GM18867 (cell line): ENCODE data around the gene RNASET2.
"Not testable (repeated sequence)": the region's sequence is repeated elsewhere in the genome, so short reads cannot be mapped to it uniquely, and the experiment has no call there.

Source experiments
- ATAC-seq: cut with Tn5 transposase; IDR thresholded peaks from one replicate; pipeline ENCODE4 v1.9.1; 2021; ENCODE audit warnings: mild to moderate bottlenecking, moderate library complexity; ENCODE audit not compliant: unreplicated experiment

Gene RNASET2

DNA sequence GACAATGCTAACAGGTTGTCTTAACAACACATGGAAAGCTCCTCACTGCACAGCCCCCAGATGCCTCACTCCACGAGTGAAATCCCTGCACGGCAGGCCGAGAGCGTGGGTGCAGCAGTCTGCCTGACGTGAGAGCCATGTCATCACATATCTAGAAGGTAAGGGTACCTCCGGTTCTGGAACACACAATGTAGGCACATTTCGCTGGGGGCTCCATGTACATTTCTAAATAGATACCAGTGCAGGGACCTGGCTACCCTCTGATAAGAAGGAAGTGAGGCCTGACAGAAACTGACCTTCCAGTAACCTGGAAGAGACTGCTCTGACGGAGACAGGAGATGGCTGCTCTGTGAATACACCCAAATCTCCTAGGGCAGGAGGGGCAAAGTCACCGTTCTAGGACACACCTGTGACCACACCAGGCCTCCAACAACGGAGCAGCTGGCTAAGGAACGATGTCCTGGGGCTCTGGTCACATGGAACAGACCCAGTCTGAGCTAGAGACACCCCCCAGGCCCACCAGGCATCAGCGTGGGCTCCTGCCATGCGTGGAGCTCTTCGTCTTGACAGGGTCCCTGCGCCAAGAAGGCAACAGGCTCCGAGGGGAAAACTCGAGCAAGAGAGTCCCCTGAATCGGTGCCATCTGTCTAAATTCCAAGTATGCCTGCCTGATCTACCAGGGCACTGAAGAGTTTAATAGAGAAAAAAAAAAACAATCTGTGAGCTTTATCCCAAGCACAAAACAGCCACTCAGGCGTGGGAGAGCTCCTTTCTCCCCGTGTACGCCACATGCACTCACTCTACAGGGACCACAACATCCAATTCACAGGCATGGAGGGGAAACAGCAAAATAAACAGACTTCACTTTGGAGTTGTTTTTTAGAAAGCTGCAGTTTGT, 27.5 kb downstream of the RNASET2 start:
- no peak for ATAC-seq

DNA sequence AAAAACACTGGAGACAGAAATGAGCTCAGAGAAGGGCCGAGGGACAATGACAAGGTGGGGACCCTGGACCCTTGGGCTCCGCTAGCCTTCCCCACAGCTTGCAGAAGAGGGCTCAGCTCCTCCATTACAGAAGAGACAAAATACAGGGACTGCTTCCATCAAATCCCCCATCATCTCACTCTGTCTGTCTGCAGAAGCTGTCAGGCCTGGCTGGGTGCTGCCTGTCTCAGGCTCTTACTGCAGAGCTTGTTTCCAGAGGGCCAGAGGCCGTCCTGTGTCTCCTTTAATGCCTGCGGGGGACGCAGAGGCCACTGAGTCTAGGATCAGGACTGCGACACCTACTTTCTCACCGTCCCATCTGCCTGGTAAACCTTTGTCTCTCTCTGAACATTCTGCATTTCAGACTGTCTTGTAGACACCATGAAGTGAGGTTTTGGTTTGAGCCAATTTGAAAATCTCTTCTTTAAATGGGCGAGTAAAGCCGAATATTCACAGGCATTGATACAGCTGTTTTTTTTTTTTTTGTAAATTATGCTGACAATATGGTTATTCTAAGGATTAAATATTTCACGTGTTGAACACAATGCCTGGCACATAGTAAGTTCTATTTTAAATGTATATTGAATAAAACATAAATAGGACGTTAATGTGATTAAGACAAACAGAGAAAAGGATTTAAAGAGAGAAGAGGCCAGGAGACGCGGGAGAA, 28.3 kb downstream of the RNASET2 start:
- no peak for ATAC-seq

DNA sequence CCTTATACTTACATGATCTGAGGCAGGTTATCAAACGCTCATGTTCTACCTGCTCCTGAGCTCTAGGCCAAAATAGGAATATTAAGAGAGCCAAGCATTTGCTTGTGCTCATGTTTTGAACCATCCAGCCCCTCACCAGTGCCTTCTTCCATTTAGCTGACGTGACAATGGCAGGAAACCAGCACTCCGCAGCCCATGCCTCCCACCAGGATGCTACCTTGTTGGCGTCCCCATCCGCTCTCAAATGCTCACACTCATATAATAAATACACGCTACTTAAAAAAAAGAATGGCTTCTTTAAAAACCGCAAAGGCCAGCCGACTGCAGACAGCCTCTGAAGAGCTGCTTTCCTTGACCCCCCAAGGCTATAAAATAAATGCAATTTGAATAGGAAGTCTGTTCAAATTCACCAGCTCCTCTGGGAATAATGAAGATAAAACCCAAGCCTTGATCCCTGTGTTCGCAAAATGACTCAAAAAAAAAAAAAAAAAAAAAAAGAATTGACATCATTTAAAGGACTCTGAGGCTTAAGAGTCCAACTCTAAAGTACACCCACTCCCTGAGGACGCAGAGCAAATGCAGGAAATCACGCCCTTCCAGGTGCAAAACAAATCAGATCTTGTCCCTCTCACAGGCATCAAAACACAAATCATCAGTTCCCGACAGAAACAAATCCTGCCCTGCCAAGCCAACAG, 29.0 kb downstream of the RNASET2 start:
- ATAC-seq = no peak

DNA sequence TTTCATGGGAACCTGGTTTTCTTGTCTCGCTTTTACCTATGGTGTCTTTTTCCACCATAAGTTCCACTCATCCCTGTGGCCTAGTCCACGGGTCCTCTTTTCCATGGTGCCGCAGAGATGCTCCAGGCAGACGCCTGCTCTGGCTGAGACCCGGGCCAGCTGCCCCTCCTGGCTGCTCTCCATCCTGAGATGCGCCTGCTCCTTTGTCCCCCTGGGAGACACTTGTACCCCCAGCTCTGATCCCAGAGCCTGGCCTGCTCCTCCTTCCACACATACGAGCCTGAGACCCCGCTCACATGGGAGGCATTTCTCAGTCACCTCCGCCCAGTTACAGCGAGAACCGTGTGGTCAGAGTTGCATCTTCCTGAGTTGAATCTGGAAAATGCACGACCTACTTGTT, 29.6 kb downstream of the RNASET2 start:
- no peak for ATAC-seq

DNA sequence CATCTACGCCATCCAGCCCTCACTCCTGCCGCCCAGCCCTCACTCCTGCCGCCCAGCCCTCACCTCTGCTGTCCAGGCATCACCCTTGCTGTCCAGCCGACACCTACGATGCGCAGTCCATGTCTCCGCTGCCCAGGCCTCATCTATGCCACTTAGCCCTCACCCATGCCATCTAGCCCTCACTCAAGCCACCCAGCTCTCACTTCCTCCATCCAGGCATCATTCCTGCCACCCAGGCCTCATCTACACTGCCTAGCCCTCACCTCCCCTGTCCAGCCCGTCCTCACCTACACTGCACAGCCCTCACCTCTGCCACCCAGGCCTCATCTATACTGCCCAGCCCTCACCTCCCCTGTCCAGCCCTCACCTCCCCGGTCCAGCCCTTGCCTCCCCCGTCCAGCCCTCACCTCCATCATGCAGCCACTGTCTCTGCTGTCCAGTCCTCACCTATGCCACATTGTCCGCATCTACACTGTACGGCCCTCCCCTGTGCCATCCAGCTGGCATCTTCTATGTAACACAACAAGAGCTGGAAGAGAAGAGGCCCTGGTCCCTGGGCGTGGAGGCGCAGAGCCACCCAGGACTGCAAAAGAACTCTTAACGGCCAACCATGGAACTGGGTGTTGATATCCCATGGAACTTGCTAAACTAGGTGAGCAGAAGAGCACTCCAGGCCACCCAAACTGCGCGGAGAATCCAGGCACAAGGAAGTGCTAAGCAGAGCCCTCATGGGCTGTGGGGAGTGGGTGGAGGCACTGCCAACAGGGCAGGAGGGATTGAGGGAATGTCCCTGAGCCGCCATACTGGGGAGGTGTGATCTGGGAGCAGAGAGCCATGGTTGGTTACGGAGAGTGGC, 31.0 kb downstream of the RNASET2 start:
- no peak for ATAC-seq

DNA sequence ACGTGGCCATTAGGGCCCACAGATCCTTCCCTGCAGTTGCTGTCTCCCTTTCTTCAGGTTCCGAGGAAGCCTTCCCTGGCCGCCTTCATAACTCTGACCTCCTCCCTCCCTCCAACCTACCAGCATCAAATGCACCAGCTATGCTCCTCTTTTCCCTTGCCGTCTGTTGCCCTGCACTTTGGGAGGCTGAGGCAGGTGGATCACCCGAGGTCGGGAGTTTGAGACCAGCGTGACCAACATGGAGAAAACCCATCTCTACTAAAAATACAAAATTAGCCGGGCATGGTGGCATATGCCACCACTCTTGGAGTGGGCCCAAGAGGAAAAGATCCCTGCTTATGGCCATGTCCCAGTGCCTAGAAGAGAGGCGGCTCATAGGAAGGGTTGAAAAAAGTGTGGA, 31.8 kb downstream of the RNASET2 start:
- no peak for ATAC-seq

DNA sequence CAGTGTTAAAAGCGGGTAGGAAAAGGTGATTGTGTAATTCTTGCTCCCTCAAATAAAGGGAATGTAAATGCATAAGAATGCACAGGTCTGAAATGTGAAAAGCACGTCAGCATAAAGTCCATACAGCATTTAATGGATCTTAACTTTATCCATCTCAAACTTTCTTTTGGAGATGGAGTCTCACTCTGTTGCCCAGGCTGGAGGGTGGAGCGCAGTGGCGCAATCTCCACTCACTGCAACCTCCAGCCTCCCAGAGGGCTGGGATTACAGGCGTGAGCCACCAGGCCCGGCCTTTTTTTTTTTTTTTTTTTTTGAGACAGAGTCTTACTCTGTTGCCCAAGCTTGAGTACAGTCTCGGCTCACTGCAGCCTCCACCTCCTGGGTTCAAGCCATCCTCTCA, 33.4 kb downstream of the RNASET2 start:
- ATAC-seq = no peak

DNA sequence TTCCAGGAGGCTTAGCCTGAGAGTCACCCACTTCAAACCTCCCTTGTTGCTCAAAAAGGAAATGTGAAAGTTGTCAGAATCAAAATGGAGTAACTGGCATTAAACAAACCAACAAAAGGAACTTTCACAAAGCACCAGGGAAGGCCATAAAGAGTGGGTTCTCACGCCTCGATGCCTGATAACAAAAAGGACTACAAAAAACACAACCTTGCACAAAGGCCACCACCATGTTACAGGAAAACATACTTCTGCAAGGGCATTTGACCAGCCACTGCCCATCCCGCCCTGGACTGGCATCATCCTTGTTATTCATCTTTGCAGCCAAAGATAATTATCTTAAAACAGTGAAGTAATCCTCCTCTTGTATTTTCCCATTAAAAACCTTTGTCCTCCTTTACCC, 34.8 kb downstream of the RNASET2 start:
- ATAC-seq = no peak

DNA sequence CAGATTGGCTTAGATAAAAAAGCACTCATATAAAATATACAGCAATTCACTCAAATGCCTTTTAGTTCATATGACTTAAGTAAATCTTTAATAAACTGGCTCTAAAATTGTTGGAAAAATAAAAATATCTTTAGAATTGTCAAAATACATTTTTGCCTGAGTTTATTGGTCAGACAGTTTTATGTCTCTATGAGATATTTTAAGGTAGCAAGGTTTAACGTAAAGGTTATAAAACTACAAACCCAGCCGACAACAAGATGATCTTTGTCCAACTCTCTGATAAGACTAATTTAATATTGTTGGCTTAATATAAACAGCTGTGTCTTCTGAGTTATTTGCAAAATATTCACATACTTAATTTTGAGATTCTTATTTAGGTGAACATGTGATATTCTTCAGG, 39.5 kb downstream of the RNASET2 start:
- ATAC-seq = no peak

DNA sequence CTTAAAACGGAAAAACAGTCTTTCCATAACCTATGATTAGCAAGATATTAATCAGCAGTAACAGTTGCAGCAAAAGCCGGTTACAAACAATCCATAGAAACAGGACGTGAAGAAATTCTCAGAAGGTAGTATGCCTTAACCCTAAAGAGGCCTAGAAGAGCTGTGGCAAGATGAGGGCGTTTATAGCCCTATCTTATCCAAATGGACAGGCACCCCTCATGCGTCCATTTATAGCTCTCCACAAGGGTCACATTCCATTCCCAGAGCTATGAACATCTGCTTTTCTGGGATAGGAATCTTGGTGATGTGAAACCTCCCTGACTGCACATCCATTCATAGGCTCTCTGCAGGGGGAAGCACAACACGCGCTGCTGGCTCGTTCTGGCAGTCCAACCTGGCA, 40.9 kb downstream of the RNASET2 start:
- not testable (repeated sequence) for ATAC-seq

DNA sequence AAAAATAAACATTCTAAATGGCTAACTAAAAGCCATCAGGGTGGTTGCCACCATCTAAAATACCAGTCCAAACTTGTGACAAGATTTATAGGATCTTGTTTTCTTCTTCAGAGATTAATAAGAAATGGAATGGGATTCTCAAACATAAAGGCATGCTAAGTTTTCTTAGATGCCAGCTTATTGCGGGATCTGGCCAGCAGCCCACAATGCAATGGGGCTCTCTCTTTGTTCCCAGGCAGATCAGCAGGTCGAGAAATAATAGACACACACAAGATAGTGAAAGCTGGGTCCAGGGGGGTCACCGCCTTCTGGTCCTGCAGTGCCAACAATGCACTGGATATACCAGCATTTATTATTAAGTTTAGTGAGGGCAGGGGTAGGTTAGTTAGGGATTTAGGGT, 41.4 kb downstream of the RNASET2 start:
- not testable (repeated sequence) for ATAC-seq

DNA sequence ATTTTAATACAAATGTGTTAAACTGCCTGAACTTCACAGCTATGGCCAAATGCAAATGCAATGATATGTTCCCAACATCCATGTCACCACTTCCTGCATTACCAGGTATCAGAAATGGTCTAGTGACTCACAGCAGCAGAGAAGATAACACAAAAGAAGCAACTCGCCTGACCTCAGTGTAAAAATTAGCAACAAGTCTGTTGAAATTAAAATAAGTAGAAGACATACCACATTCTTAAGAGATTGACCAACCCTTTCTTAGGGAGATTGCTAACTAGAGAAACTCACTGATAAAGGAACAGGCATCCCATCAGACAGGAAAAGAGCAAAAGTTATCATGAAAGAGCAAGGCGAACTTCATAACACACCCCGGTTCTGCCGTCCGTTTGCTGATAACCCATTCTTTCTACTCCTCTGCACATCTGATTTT, 45.1 kb downstream of the RNASET2 start:
- no peak for ATAC-seq

DNA sequence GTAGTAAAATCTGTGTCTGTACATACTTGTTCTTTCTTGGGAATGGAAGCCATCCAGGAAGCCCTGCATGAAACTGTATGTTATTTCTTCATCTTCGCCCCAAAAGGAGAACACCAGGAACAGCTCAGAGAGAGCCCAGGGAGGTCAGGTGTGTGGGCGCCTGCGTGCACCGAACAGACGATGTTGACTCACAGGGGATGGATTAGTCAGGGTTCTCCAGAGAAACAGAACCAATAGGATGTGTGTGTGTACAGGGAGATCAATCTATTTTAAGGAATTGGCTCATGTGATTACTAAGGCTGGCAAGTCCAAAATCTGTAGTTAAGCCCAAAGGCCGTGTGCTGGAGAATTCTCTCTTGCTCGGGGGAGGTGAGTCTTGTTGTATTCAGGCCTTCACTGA, 45.7 kb downstream of the RNASET2 start:
- no peak for ATAC-seq

DNA sequence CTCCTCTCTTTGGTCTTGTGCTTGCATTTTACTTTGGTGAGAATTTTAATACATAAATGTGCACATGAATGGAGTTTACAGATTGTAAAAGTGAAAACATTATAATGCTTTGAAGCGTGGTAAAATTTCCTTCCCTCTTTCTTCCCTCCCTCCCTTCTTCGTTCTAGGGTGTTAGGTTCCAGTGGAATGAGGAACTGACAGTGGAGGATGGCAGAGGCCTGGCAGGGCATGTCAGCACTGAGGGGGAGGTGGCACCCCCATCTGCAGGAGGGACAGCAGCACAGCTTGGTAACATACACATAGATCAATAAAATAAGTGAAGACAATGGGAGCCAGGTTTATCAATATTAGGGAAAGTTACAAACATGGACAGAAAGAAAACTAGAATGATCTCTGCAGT, 47.5 kb downstream of the RNASET2 start:
- ATAC-seq = no peak

DNA sequence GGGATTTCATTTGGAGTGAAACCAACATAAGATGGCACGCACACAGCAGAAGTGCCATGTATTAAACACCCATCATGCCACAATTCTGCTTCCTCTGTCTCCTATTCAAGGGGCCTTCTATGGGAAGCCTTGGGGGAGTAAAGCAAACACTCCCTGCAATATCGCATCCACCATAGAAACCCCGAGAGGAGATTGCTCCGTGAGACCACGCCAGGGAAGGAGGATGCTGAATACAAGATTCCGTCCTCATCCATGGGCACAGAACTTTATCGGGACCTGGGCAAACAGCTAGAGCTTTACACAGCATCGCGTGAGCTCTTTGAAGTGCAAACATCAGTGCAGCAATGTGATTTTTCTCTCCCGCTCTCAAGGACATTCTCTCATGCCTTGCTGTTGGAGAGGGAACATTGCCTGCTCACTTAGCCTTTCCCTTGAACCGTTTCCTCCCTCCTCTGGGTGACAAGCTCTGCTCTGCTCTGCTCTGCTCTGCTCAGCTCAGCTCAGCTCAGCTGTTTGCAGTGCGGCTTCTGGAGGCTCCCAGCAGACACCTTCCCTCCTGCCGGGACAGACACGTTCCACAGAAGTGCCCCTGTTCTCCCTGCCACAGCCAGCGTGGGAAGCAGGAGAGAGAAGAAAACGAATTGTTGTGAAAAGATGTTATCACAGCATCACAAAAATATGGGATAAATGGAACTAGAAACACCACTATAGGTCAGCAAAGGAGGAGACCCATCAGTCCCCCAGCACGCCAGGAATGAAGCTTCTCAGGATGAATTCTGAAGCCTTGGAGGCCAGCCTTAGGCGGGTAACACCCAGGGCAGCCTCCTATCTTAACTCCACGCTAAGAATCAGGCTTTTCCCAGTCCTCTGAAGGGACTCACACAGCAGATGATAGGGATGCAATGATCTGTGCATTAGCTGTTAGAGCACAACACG, 48.2 kb downstream of the RNASET2 start:
- no peak for ATAC-seq

DNA sequence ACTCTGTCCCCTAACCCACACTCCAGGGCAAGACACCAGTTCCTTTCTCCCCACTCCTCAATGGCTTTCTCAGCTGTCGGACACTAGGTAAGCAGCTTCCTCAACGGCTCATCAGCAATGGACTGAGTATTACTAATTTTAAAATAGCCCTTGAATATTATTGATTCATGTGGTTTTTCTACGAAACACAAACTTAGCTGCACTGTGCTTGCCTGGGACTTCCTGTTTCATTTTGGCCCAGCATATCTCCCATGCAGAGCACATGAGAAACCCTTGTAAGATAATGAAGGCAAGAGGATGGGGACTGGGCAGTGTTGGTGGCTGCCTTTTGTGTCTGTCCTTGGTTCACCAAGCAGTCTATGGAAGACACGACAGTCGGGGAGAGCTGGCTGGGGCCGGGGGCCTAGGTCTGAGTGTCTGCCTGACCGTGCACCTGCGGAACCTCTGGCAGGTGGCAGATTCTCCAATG, 48.9 kb downstream of the RNASET2 start:
- ATAC-seq = peak; percentile 92

DNA sequence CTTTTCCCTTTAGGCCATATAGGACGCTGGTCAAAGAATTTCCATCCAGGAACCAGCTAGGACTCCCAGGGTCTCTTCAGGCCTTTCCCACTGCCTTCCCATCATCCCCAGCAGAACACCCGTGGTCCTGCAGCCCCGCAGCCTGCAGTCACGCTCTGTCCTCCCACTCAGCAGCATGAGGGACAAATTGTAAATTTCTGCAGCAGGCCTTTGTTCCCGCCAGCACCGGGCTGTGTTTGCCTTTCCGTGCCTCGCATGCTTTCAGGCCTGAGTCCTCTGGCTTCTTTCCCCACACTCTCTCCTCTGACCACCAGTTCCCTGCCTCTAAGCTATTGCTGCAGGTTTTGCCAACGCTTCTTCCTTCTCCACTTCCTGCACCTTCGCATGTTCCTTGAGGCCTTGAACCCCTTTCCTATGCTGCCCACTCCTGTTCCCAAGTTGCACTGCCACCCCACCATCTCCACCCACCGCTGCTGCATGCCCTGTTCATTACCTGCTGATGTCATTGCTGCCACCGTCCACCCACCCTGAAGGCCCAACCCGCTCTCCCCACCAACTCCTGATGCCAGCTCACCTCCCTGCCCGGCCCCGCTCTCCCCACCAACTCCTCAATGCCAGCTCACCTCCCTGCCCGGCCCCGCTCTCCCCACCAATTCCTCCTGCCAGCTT, 49.8 kb downstream of the RNASET2 start:
- ATAC-seq = no peak

DNA sequence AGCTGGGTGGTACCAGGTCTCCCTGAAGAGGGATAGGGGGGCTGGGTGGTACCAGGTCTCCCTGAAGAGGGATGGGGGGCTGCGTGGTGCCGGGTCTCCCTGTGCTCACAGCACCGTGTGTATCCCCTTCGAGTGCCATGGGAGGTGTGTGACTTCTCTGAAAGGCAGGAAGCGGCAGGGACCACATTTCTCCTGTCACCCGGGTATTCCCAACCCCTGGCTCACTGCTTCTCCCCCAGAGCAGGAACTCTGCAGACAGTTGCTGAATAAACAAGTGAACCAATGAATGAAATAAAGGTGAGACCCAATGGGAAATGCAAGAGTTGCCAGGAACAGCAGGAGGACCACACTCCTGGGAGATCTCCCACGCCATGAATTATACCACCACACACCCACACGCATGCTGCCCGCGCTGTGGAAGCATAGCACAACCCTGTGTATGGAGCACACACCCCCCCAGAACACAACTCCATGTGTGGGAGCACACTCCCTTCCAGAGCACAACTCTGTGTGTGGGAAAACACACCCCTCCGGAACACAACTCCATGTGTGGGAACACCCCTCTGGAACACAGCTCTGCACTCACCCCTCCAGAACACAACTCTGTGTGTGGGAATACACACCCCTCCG, 50.7 kb downstream of the RNASET2 start:
- no peak for ATAC-seq

DNA sequence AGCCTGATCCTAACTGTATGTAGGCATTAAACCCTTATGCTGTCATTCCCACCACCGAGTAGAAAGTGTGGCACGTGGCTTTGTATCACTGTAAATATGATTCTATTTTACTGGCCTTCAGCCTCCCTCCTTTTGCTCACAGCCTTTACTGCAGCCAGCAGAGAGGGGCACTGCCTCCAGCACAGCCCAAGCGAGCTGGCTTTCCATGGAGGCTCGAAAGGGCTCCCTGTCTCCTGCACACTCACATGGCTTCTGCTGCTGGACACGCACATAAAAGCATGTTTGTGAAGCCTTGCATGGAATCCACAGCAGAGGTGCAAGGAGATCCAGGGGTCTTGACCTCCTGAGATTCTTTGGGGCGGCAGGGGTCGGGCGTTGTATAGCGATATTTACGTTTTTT, 51.3 kb downstream of the RNASET2 start:
- ATAC-seq = no peak
